DOHH2 (cell line): ENCODE results near the gene COX6B1.

Experiments used
- CTCF ChIP-seq: fragments of 200-600 bp; sonication (generic); IDR thresholded peaks from one replicate; pipeline ENCODE4 v1.5.1; 2014; ENCODE audit warnings: antibody characterized with exemption, mild to moderate bottlenecking, low read depth, low read length; ENCODE audit not compliant: poor library complexity, severe bottlenecking
- EZH2phosphoT487 ChIP-seq: fragments of 200-600 bp; sonication (generic); IDR thresholded peaks from 2 replicates; pipeline ENCODE4 v1.6.1; 2017; ENCODE audit warnings: borderline replicate concordance, mild to moderate bottlenecking, antibody characterized with exemption, low read length, moderate library complexity, mixed read lengths

DNA sequence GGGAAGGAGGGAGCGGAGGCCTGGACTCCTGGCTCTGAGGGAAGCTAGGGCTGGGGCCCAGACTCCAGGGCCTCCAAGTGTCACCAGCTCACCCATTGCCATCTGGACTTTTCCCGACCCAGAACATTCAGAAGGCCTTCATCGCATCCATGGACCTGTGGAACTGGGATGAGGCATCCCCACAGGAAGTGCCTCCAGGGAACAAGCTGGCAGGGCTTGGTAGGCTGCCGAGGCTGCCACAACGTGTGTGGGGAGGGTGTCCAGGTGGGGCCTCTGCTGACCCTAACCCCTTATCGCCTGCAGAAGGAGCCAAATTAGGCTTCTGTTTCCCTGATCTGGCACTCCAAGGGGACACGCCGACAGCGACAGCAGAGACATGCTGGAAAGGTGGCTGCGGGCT is 5.8 kb upstream of the COX6B1 start:
- TF ChIP-seq CTCF (no peak), EZH2phosphoT487 (no peak)
